SU-DHL-6 (cell line): ENCODE data around the gene IFNL2.

Experiments used
- H2AFZ ChIP-seq: fragments of 200-600 bp; sonication (generic); 2 replicates; pipeline ENCODE4 v1.6.1; 2014; ENCODE audit warnings: low read depth, mild to moderate bottlenecking, moderate library complexity, mixed read lengths, antibody characterized with exemption, low read length; ENCODE audit not compliant: severe bottlenecking
- H3F3A ChIP-seq: fragments of 200-600 bp; shearing (Covaris generic); 2 replicates; pipeline ENCODE4 v1.6.0; 2016; ENCODE audit warnings: antibody characterized with exemption, mild to moderate bottlenecking; ENCODE audit not compliant: insufficient read depth
- H3K27ac ChIP-seq: fragments of 200-600 bp; sonication (generic); 2 replicates; pipeline ENCODE4 v1.5.1; 2016; ENCODE audit warnings: low read depth, mild to moderate bottlenecking, low read length, moderate library complexity, mixed read lengths
- H3K27me3 ChIP-seq: fragments of 200-600 bp; sonication (generic), shearing (Covaris generic); 2 replicates; pipeline ENCODE4 v1.6.0; 2014; ENCODE audit warnings: mild to moderate bottlenecking, low read length
- H3K36me3 ChIP-seq: fragments of 200-600 bp; sonication (generic); 2 replicates; pipeline ENCODE4 v1.6.1; 2014; ENCODE audit warnings: mild to moderate bottlenecking, low read length, mixed read lengths
- H3K4me2 ChIP-seq: fragments of 300-600, 200-600 bp; shearing (Covaris generic), sonication (generic); 2 replicates; pipeline ENCODE4 v1.6.0; 2014; ENCODE audit warnings: low read length, low read depth, mild to moderate bottlenecking; ENCODE audit not compliant: poor library complexity, severe bottlenecking
- H3K4me3 ChIP-seq: fragments of 200-600 bp; sonication (generic); 2 replicates; pipeline ENCODE4 v1.5.1; 2014; ENCODE audit warnings: antibody characterized with exemption, low read length, mild to moderate bottlenecking, mixed read lengths; ENCODE audit not compliant: insufficient read depth, poor library complexity, severe bottlenecking
- H3K79me2 ChIP-seq: fragments of 200-600 bp; sonication (generic); 2 replicates; pipeline ENCODE4 v1.6.1; 2014; ENCODE audit warnings: mild to moderate bottlenecking, low read length, moderate library complexity; ENCODE audit not compliant: insufficient read depth
- H3K9ac ChIP-seq: fragments of 200-600 bp; sonication (generic); 2 replicates; pipeline ENCODE4 v1.7.0; 2014; ENCODE audit warnings: mild to moderate bottlenecking, low read length
- H3K9me2 ChIP-seq: fragments of 200-600 bp; sonication (generic); replicated peaks from 2 replicates; pipeline ENCODE4 v1.6.1; 2014; ENCODE audit warnings: low read length; ENCODE audit not compliant: insufficient read depth
- H3K9me3 ChIP-seq: fragments of 200-600 bp; sonication (generic); 2 replicates; pipeline ENCODE4 v1.6.1; 2014; ENCODE audit warnings: low read length, mixed read lengths; ENCODE audit not compliant: insufficient read depth
- H4K20me1 ChIP-seq: fragments of 200-600 bp; sonication (generic); 2 replicates; pipeline ENCODE4 v1.6.1; 2014; ENCODE audit warnings: low read depth, mild to moderate bottlenecking, antibody characterized with exemption, low read length, moderate library complexity, mixed read lengths
- EZH2phosphoT487 ChIP-seq: fragments of 200-600 bp; sonication (generic), shearing (Covaris generic); conservative IDR thresholded peaks from 2 replicates; pipeline ENCODE4 v1.6.1; 2018; ENCODE audit warnings: mild to moderate bottlenecking, antibody characterized with exemption, low read length, moderate library complexity, mixed read lengths
- TF ChIP-seq, protein P1 (sequence below): fragments of 200-600 bp; sonication (generic); IDR thresholded peaks from one replicate; pipeline ENCODE4 v1.5.1; 2017; ENCODE audit warnings: antibody characterized with exemption, mild to moderate bottlenecking, low read length, moderate library complexity; ENCODE audit not compliant: insufficient read depth, poor library complexity, severe bottlenecking

IFNL2 gene

DNA sequence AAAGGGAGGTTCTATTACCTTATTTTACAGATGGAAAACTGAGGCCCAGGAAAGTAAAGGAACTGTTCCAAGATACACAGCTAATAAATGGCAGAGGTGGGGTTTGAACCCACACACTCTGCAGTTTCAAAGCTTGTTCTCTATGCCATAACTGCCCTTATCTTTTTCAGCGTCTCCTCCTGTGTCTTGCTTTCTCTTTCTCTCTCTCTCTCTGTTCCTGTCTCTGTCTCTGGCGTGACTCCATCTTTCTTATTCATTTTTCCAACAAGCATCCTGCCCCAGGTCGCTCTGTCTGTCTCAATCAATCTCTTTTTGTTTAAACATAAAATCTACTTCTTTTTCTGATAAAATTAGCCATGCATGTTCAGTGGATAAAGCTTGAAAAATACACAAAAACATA is 16.4 kb upstream of the IFNL2 start:
- no peaks in the 10 kb centered on the region for H4K20me1 ChIP-seq
- no peaks in the 10 kb centered on the region for H3K36me3 ChIP-seq
- H3K4me2 ChIP-seq: no peak overlapping the region
- H3K9me3 ChIP-seq: no peaks in the 10 kb centered on the region
- H3K79me2 ChIP-seq: no peaks in the 10 kb centered on the region
- no peak overlapping the region for H3K4me3 ChIP-seq
- TF ChIP-seq, protein P1, sequence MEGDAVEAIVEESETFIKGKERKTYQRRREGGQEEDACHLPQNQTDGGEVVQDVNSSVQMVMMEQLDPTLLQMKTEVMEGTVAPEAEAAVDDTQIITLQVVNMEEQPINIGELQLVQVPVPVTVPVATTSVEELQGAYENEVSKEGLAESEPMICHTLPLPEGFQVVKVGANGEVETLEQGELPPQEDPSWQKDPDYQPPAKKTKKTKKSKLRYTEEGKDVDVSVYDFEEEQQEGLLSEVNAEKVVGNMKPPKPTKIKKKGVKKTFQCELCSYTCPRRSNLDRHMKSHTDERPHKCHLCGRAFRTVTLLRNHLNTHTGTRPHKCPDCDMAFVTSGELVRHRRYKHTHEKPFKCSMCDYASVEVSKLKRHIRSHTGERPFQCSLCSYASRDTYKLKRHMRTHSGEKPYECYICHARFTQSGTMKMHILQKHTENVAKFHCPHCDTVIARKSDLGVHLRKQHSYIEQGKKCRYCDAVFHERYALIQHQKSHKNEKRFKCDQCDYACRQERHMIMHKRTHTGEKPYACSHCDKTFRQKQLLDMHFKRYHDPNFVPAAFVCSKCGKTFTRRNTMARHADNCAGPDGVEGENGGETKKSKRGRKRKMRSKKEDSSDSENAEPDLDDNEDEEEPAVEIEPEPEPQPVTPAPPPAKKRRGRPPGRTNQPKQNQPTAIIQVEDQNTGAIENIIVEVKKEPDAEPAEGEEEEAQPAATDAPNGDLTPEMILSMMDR: no peak
- no peak for TF ChIP-seq EZH2phosphoT487
- H3F3A ChIP-seq: no peaks in the 10 kb centered on the region
- no peak overlapping the region for H2AFZ ChIP-seq
- no peak overlapping the region for H3K9ac ChIP-seq
- no peaks in the 10 kb centered on the region for H3K9me2 ChIP-seq
- no peak overlapping the region for H3K27ac ChIP-seq
- H3K27me3 ChIP-seq: no peaks in the 10 kb centered on the region

DNA sequence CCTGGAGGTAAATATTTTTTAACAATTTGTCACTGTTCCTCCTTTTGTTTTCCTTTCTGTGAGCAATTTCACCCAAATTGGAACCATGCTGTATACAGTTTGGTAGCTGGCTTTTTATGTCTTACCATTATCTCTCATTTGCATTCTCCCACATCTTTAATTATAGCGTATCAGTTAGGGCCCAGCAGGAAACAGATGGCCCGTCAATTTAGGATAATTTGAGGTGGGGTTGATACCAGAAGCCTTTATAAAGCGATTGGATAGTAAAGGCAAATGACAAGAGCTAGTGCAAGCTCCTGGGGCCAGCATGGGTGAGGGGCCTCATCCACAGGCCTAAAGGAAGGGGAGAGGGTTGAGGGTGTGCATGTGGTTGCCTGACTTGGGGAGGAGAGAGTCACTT is 15.7 kb upstream of the IFNL2 start:
- no peak for TF ChIP-seq EZH2phosphoT487
- TF ChIP-seq, protein P1: no peak
- Histone ChIP-seq H3F3A (no peaks in the 10 kb centered on the region), H3K9ac (no peak overlapping the region), H3K9me2 (no peaks in the 10 kb centered on the region), H3K27ac (no peak overlapping the region), H3K9me3 (no peaks in the 10 kb centered on the region), H3K79me2 (no peaks in the 10 kb centered on the region), H4K20me1 (no peaks in the 10 kb centered on the region), H3K4me3 (no peak overlapping the region), H3K27me3 (no peaks in the 10 kb centered on the region), H3K4me2 (no peak overlapping the region), H3K36me3 (no peaks in the 10 kb centered on the region), H2AFZ (no peak overlapping the region)

DNA sequence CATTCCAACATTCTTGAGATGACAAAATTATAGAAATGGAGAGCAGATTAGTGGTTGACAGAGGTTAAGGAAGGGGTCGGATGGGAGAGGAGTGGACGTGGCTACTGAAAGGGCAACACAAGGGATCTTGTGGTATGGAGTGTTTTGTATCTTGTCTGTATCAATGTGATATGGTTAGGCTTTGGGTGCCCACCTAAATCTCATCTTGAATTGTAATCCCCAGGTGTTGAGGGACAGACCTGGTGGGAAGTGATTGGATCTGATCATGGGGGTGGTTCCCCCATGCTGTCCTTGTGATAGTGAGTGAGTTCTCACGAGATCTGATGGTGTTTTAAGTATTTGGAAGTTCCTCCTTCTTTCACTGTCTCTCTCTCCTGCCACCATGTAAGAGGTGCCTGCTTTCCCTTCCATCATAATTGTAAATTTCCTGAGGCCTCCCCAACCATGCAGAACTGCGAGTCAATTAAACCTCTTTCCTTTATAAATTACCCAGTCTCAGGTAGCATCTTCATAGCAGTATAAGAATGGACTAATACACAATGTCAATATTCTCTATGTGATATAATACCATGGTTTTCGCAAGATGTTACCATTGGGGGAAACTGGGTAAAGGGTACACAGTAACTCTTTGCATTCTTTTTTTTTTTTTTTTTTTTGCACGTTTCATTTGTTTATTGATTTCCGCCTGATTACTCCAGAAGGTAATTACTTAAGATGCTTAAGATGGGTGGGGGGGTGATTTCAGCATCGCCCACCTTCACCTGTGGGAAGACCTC is 14.6 kb upstream of the IFNL2 start:
- Histone ChIP-seq H3K27me3 (no peaks in the 10 kb centered on the region), H4K20me1 (no peaks in the 10 kb centered on the region), H3K4me2 (no peak overlapping the region), H2AFZ (no peak overlapping the region), H3F3A (no peaks in the 10 kb centered on the region), H3K79me2 (no peaks in the 10 kb centered on the region), H3K36me3 (no peaks in the 10 kb centered on the region), H3K27ac (no peak overlapping the region), H3K4me3 (no peak overlapping the region), H3K9me3 (no peaks in the 10 kb centered on the region), H3K9me2 (no peaks in the 10 kb centered on the region), H3K9ac (no peak overlapping the region)
- TF ChIP-seq, protein P1: no peak
